ENCODE data around the gene SF1. TPM values are rescaled to one million over a fixed set of nuclear protein-coding genes. Genes with fewer than 3 reads are reported as not detected.

The SF1 gene
- total and polyA plus RNA-seq, 2 donors from 2014 or later: 87.5 to 320 TPM

DNA sequence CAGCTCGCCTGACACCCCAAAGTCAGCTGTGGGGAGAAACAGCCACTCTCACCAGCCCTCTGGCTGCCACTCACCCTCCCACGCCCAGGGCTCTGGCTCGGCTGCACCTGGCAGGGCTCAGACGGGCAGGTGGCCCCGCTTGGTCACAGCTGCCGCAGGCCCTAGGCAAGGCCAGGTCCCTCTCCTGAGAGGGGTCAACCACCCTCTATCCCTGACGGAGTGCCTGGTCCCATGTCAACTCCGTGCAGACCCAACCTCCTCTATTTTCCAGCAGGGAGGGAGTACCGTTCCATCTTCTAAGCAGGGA lies 22.8 kb upstream of the SF1 start:
- peaks cover 0 to 4% (median 0%) of the 10 kb centered on the region in 3 donors for H3K36me3 ChIP-seq (ENCODE audit: control insufficient read depth in 2 of 3, insufficient read depth in 3 of 3, low read length in 3 of 3)
- FAIRE-seq (no peak), DNase-seq (peak in 1 of 5 donors; percentile 54)
- no peak overlapping the region for H3K27ac ChIP-seq (ENCODE audit: low read depth in 2 of 2, low read length in 2 of 2)
- no peak overlapping the region for H3K4me3 ChIP-seq (ENCODE audit: low read length in 3 of 3)
- H3K27me3 ChIP-seq (ENCODE audit: control insufficient read depth, insufficient read depth, low read length): no peaks in the 10 kb centered on the region
- TF ChIP-seq, protein P1, sequence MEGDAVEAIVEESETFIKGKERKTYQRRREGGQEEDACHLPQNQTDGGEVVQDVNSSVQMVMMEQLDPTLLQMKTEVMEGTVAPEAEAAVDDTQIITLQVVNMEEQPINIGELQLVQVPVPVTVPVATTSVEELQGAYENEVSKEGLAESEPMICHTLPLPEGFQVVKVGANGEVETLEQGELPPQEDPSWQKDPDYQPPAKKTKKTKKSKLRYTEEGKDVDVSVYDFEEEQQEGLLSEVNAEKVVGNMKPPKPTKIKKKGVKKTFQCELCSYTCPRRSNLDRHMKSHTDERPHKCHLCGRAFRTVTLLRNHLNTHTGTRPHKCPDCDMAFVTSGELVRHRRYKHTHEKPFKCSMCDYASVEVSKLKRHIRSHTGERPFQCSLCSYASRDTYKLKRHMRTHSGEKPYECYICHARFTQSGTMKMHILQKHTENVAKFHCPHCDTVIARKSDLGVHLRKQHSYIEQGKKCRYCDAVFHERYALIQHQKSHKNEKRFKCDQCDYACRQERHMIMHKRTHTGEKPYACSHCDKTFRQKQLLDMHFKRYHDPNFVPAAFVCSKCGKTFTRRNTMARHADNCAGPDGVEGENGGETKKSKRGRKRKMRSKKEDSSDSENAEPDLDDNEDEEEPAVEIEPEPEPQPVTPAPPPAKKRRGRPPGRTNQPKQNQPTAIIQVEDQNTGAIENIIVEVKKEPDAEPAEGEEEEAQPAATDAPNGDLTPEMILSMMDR (IDR thresholded peaks at IDR 0.05; ENCODE audit: borderline replicate concordance, extremely low read depth, insufficient read depth): no peak
- H3K4me1 ChIP-seq (ENCODE audit: control insufficient read depth in 2 of 3, insufficient read depth in 2 of 3, low read depth in 1 of 3, low read length in 3 of 3): peaks cover 0 to 12% (median 9%) of the 10 kb centered on the region in 3 donors
- no peak overlapping the region for H3K9ac ChIP-seq (ENCODE audit: low read length in 3 of 3)
- H3K9me3 ChIP-seq (ENCODE audit: control insufficient read depth in 2 of 3, insufficient read depth in 1 of 3, low read length in 3 of 3): no peaks in the 10 kb centered on the region
- intact Hi-C loops (cut with DNase I): no loop called here

DNA sequence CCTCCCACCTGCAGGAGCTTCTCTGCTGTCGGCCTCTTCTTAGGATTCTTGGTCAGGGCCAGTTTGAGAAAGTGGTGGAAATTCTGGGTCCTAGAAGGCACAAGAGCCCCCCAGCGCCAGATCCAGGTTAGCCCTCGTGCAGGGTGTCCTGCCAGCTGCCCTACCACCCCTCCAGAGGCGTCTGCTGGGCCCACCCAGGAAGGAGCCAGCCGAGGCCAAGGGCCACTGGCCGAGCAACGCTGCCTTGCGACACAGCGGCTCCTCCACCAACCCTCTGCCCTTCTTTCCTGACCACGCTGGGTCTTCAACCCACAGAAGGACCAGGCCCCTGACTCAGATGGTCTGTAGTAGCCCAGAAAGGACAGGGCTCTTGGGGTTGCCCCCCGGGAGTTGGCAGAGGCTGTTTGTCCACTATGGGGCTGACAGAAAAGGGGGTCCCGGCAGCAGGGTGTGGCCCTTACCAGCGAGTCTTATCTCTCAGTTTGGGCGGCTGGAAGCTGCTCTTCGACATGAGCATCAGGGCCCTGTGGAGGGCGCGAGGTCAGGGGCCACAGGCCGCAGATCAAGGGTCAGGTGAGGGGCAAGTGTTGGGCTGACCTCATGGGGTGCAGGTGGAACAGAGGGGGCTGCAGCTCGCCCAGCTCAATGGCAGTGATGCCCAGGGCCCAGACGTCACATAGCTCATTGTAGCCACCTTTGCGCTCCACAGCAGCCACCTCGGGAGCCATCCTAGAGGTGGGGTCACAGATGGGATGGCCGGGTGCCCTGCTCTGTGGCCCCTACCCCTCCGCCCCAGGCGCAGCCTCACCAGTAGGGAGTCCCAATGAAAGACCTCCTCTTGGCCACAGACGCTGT lies 22.2 kb upstream of the SF1 start:
- Histone ChIP-seq H3K27me3 (ENCODE audit: control insufficient read depth, insufficient read depth, low read length) (no peaks in the 10 kb centered on the region), H3K9me3 (ENCODE audit: control insufficient read depth in 2 of 3, insufficient read depth in 1 of 3, low read length in 3 of 3) (no peaks in the 10 kb centered on the region), H3K27ac (ENCODE audit: low read depth in 2 of 2, low read length in 2 of 2) (no peak overlapping the region), H3K4me1 (ENCODE audit: control insufficient read depth in 2 of 3, insufficient read depth in 2 of 3, low read depth in 1 of 3, low read length in 3 of 3) (peaks cover 0 to 12% (median 9%) of the 10 kb centered on the region in 3 donors), H3K4me3 (ENCODE audit: low read length in 3 of 3) (no peak overlapping the region), H3K36me3 (ENCODE audit: control insufficient read depth in 2 of 3, insufficient read depth in 3 of 3, low read length in 3 of 3) (peaks cover 0 to 2% (median 0%) of the 10 kb centered on the region in 3 donors), H3K9ac (ENCODE audit: low read length in 3 of 3) (no peak overlapping the region)
- no peak for FAIRE-seq
- intact Hi-C loops (cut with DNase I): no loop called here
- TF ChIP-seq, protein P1 (IDR thresholded peaks at IDR 0.05; ENCODE audit: borderline replicate concordance, extremely low read depth, insufficient read depth): no peak
- DNase-seq: peak in 2 of 5 donors; percentile 57 to 75

DNA sequence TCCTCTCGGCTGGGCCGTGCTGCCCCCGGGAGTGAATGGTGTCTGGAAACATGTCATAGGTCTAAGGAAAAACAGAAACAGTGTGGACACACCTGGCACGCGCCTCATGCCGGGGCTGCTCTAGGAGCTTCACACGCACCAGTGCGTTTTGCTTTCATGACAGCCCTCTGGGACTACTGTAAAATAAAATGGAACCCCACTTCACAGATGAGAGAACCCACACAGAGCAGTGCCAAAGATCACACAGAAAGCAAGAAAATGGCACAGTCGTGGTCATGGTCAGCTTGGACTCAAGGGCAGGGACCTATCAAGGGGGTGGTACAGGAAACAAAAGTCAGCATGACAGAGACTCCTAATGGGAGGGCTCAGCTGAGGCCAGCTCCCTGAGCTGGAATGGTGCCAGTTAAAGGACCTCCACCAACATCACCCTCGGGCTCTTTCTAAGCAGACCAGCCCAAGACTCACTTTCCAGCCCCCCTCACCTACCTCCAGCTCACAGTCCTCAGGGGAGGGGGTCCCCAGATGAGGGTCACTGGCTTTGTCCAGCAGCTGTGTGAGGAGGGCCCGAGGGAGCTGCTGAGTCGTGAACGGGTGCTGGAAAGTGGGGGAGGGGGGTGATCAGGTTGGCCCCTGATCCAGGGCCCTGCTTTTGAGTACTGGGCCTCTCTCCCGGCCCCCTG lies 21.4 kb upstream of the SF1 start:
- DNase-seq (peak in 4 of 5 donors; percentile 40 to 66 (median 57)), FAIRE-seq (no peak)
- Histone ChIP-seq H3K27ac (ENCODE audit: low read depth in 2 of 2, low read length in 2 of 2) (no peak overlapping the region), H3K27me3 (ENCODE audit: control insufficient read depth, insufficient read depth, low read length) (no peaks in the 10 kb centered on the region), H3K4me1 (ENCODE audit: control insufficient read depth in 2 of 3, insufficient read depth in 2 of 3, low read depth in 1 of 3, low read length in 3 of 3) (peaks cover 0 to 12% (median 9%) of the 10 kb centered on the region in 3 donors), H3K9me3 (ENCODE audit: control insufficient read depth in 2 of 3, insufficient read depth in 1 of 3, low read length in 3 of 3) (no peaks in the 10 kb centered on the region), H3K36me3 (ENCODE audit: control insufficient read depth in 2 of 3, insufficient read depth in 3 of 3, low read length in 3 of 3) (peaks cover 0 to under 1% (median 0%) of the 10 kb centered on the region in 3 donors), H3K9ac (ENCODE audit: low read length in 3 of 3) (no peak overlapping the region), H3K4me3 (ENCODE audit: low read length in 3 of 3) (no peak overlapping the region)
- TF ChIP-seq, protein P1 (IDR thresholded peaks at IDR 0.05; ENCODE audit: borderline replicate concordance, extremely low read depth, insufficient read depth): no peak
- intact Hi-C loops (cut with DNase I): no loop called here

Measured in kidney (tissue), 14 donors.